A549 treated with Hydrocortisone at 1 μM for 4 hours (cell line): ENCODE results near the gene C1QTNF2. TPM values are rescaled to one million over a fixed set of nuclear protein-coding genes. Genes with fewer than 3 reads are reported as not detected.

Experiments
- total RNA-seq: library from RNA; stranded (reverse); fragments of 200-300 nt; extraction: Qiagen RNA extraction; gene quantifications from 5 replicates; pipeline ENCODE4 v1.2.3, GENCODE V29; 2022

C1QTNF2 gene, protein sequence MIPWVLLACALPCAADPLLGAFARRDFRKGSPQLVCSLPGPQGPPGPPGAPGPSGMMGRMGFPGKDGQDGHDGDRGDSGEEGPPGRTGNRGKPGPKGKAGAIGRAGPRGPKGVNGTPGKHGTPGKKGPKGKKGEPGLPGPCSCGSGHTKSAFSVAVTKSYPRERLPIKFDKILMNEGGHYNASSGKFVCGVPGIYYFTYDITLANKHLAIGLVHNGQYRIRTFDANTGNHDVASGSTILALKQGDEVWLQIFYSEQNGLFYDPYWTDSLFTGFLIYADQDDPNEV
- 0.06 to 0.12 TPM (median 0.08 TPM) in 5 replicates for total RNA-seq

DNA sequence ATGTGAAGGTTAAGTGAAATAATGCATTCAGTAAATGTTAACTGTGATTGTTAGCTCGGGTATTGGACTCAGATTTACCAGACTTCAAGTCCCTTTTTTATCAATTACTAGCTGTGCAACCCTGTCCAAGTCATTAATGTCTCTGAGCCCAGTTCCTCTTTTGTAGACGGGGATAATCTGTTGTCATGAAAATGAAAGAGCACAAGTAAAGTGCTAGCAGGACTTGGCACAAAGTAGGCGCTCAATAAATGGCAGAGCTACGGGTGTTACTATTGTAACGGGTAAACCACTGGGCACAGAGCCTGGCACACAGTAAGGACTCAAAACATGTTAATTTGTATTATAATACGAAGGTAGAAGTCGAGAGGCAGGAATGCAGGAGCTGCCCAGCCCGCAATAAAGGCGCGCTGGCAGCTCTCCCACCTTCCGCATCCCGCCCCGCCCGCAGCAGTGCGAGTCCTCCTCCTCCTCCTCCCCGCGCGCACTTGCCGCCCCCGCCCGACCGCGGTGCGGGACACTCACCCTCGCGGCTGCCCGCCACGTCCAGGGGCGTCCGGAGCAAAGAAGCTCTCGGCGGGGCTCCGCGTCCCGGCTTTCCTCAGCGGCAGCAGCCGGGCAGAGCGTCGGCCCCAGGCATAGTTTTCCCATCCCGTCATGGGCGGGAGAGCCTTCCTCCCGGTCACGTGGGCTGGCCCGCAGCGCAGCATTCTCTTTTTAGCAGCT, at the start of gene C1QTNF2:
Gene C1QTNF2 (minus strand): TSS at position 637 of the 723 bp plus-strand sequence. CDS start 15,615 bp downstream, outside the sequence.

DNA sequence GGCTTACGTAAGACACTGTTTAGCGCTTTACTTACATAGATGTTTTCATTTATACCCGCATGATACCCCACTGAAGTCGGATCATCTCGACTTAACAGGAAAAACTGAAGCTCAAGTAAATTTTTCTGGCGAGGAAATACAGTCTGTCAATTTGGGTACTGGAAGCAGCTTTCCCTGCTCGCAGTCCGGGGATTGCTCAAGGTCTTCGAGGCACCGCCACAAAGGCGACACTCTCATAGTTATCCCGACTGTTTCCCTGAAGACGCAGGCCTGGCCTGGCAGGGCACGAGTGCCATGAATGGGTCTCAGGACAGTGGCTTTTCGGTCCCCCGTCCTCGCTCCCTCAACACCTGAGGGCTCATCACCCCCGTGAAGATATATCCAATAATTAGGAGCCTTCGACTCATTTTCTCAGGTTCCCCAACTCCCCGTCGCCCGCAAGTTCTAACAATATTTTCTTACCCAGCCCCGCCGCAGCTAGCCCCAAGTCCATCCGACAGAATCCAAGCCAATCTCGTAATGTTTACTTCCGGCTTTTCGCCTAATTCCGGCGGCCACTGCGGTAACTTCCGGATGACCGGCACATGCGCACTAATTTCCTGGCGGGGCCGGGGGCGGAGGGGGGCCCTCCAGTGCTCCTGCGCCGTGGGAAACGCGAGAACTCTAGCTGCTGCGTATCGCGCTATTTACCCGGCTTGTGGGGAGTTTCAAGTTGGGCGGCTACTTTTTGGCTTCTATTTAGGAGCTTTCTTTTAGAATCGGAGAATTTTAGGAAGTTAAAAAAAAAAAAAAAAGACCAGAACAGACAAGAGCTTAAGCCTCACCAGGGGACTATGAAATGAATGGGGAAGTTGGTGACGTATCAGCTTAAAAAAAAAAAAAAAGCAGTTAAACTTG, 48.4 kb upstream of the C1QTNF2 start, which contains the start of gene SLU7:
Gene SLU7 (minus strand): TSS at position 521 of the 897 bp plus-strand sequence. CDS start 3,787 bp downstream, outside the sequence.

DNA sequence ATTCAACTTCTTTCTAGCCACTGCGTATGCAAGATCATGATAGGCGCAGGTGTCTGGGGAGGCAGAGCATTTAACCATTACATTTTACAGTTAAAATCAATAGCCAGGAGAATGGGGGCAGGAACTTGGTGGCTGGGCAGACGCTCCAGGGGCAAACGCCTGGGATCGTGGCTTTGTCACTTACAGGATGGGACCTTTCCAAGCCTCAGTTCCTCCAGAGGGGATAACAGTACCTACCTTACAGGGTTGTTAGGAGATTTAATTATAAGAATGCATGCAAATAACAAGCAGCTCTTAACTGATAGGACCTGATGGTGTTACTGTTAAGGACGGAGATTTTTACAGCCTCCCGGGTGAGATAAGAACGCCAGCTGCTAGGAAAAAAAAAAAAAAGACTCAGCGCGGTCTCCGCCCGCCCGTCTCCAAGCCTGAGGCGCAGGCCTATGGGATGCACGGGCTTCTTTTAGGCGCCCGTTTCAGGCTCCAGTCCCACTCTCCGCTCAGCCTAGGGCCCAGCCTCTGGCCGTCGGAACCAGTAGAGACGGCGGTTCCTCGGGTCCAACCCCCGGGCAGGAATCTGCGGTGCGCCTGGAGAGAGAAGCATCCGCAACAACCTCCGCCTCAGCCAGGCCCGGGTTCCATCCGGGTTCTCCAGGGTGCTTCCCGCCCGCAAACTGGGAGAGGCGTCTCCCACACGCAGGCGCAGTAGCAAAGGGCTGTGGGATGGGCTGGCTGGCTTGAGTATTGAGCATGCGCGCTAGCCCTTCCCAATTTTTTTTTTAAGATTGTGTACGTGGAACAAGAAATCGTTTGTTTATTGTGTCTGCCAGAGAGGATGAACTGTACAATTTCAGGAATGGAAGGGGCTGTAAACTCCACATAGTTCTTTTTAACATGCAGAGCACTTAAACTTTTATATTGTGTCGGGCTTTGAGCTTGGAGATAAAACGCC, 29.3 kb upstream of the C1QTNF2 start, which contains the start of gene FAM200C:
Gene FAM200C (minus strand): TSS at position 653 of the 952 bp plus-strand sequence. CDS start 4,564 bp downstream, outside the sequence.

DNA sequence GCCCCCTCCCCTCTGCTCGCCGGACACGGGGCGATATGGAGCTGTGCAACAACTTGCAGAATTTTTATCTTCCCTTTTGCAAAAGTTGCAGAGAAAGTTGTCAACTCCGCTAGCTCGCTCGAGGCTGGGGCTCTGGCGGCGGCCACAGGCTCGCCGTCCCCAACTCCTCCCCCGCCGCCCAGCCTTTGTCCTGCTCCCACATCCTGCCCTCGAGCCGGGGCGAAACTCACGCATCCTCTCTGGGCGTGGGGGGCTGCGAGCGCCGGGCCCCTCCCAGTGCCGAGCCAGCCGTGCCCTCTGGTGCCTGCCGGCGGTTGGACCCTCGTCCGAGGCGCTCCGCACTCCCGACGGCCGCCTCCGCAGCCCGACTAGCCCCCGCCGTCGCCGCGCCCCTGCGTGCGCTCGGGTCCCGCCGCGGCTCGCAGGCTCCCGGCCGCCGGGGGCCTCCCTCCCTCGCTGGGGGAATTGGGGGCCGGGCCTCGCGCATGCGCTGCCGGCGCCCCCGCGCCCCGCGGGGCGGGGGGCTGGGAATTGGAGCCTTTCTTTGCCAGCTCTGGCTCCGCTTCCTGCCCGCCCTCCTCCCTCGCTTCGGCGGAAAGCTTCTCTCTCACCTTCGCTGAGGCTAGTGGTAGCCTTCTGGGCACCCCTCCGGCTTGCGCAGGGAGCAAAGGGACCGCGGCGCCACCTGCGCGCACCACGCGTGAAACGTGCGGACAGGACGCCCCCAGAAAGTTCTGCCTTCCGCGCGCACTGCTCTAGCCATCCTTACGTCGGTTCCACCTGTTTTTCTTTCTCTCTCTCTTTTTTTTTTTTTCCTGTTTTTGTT, 58.1 kb downstream of the C1QTNF2 start, which contains the start of gene CCNJL:
Gene CCNJL (minus strand): TSS at position 431 of the 826 bp plus-strand sequence. CDS start 641 bp downstream, outside the sequence.

Other genes starting within 250 kb of the C1QTNF2 start
- gene FABP6, start 141.1 kb downstream of the C1QTNF2 start, total RNA-seq = 0.53 to 1.6 TPM (median 0.91 TPM) in 5 replicates
- 9.9 to 14.0 TPM (median 10.9 TPM) in 5 replicates for gene CCNJL, start 58.1 kb downstream of the C1QTNF2 start, total RNA-seq
- 1.6 to 2.1 TPM (median 1.7 TPM) in 5 replicates for gene FAM200C, start 29.4 kb upstream of the C1QTNF2 start, total RNA-seq
- 36.2 to 67.7 TPM (median 43.2 TPM) in 5 replicates for gene SLU7, start 48.5 kb upstream of the C1QTNF2 start, total RNA-seq
- 188 to 246 TPM (median 205 TPM) in 5 replicates for gene PTTG1, start 51.2 kb upstream of the C1QTNF2 start, total RNA-seq